ENCODE measurements around the gene BCAR3.
"Not testable (repeated sequence)": the region's sequence is repeated elsewhere in the genome, so short reads cannot be mapped to it uniquely, and the experiment has no call there.

BCAR3 gene

GRCh38 chr1:93597709-93598108 lies 83.9 kb downstream of the BCAR3 start:
- no peak for DNase-seq (ENCODE audit: low read depth in 2 of 2)

- no peak for DNase-seq (ENCODE audit: low read depth in 2 of 2)
Observed at GRCh38 chr1:93596329-93597089, 85.1 kb downstream of the BCAR3 start.

- no peak for DNase-seq (ENCODE audit: low read depth in 2 of 2)
Observed at GRCh38 chr1:93595743-93596142, 85.9 kb downstream of the BCAR3 start.

GRCh38 chr1:93595266-93595665 lies 86.4 kb downstream of the BCAR3 start:
- no peak for DNase-seq (ENCODE audit: low read depth in 2 of 2)

GRCh38 chr1:93594603-93594880 lies 87.1 kb downstream of the BCAR3 start:
- DNase-seq (ENCODE audit: low read depth in 2 of 2): no peak

- DNase-seq (ENCODE audit: low read depth in 2 of 2): no peak
Observed at GRCh38 chr1:93593854-93594602, 87.6 kb downstream of the BCAR3 start.

- no peak for DNase-seq (ENCODE audit: low read depth in 2 of 2)
Observed at GRCh38 chr1:93592551-93592949, 89.1 kb downstream of the BCAR3 start.

- DNase-seq (ENCODE audit: low read depth in 2 of 2): no peak
Observed at GRCh38 chr1:93591676-93592550, 89.7 kb downstream of the BCAR3 start.

- DNase-seq (ENCODE audit: low read depth in 2 of 2): not testable (repeated sequence)
Observed at GRCh38 chr1:93591291-93591675, 90.4 kb downstream of the BCAR3 start.

- no peak for DNase-seq (ENCODE audit: low read depth in 2 of 2)
Observed at GRCh38 chr1:93588955-93589354, 92.7 kb downstream of the BCAR3 start.

- no peak for DNase-seq (ENCODE audit: low read depth in 2 of 2)
Observed at GRCh38 chr1:93588206-93588605, 93.4 kb downstream of the BCAR3 start.

- no peak for DNase-seq (ENCODE audit: low read depth in 2 of 2)
Observed at GRCh38 chr1:93587354-93587753, 94.3 kb downstream of the BCAR3 start.

- DNase-seq (ENCODE audit: low read depth in 2 of 2): no peak
Observed at GRCh38 chr1:93585059-93585966, 96.3 kb downstream of the BCAR3 start.

GRCh38 chr1:93584261-93585003 lies 97.2 kb downstream of the BCAR3 start:
- DNase-seq (ENCODE audit: low read depth in 2 of 2): no peak

- no peak for DNase-seq (ENCODE audit: low read depth in 2 of 2)
Observed at GRCh38 chr1:93581917-93582850, 99.5 kb downstream of the BCAR3 start.

GRCh38 chr1:93579891-93580290 lies 101.7 kb downstream of the BCAR3 start:
- no peak for DNase-seq (ENCODE audit: low read depth in 2 of 2)

- no peak for DNase-seq (ENCODE audit: low read depth in 2 of 2)
Observed at GRCh38 chr1:93578911-93579825, 102.5 kb downstream of the BCAR3 start.

- DNase-seq (ENCODE audit: low read depth in 2 of 2): no peak
Observed at GRCh38 chr1:93578433-93578830, 103.2 kb downstream of the BCAR3 start.
